H1 (cell line): ENCODE data around the gene KANSL1.

Source experiments
- CBX8 ChIP-seq: fragments of 300-800, 300-1000 bp; sonication (generic); IDR thresholded peaks from 2 replicates; pipeline ENCODE4 v1.7.1; 2016; ENCODE audit warnings: low read depth, low read length, borderline replicate concordance
- CEBPB ChIP-seq: IDR thresholded peaks from 2 replicates; pipeline ENCODE4 v1.6.1; 2012; ENCODE audit warnings: low read depth, low read length
- CTCF ChIP-seq, 3 experiments: IDR thresholded peaks; 1 replicate in 2 of 3; 2 replicates in 1 of 3; pipeline versions ENCODE4 v1.5.1 to v1.6.1; 2011; ENCODE audit warnings: low read length in 3 of 3, mild to moderate bottlenecking in 3 of 3, inconsistent platforms in 2 of 3, low read depth in 1 of 3, moderate library complexity in 1 of 3; ENCODE audit not compliant: insufficient read depth in 1 of 3; ENCODE audit errors: control extremely low read depth in 1 of 3
- GABPA ChIP-seq: IDR thresholded peaks from 2 replicates; pipeline ENCODE4 v1.6.1; 2011; ENCODE audit warnings: mild to moderate bottlenecking, low read length, moderate library complexity, borderline replicate concordance; ENCODE audit not compliant: insufficient read depth
- SIN3A ChIP-seq, 2 experiments: IDR thresholded peaks in 1 of 2; conservative IDR thresholded peaks in 1 of 2; 2 replicates each; pipeline ENCODE4 v1.6.1; 2011 to 2012; ENCODE audit warnings: low read length in 2 of 2, improper control_type of control experiment in 1 of 2, low read depth in 1 of 2, mild to moderate bottlenecking in 1 of 2
- USF2 ChIP-seq: IDR thresholded peaks from 2 replicates; pipeline ENCODE4 v1.6.1; 2011; ENCODE audit warnings: low read length, improper control_type of control experiment

GRCh38 chr17:46090871-46091270 is 102.4 kb downstream of the KANSL1 start:
- TF ChIP-seq CBX8 (no peak), SIN3A (conservative IDR thresholded peaks at IDR 0.05 in 1 of 2, IDR thresholded peaks at IDR 0.05 in 1 of 2; ENCODE audit: low read depth in 1 of 2, low read length in 2 of 2) (no peak), USF2 (no peak), CTCF (IDR thresholded peaks at IDR 0.05; ENCODE audit: control extremely low read depth in 1 of 3, insufficient read depth in 1 of 3, low read depth in 1 of 3, low read length in 3 of 3) (no peak), GABPA (no peak), CEBPB (no peak)
